Measurements from ENCODE around the gene FASN. TPM values are rescaled to one million over a fixed set of nuclear protein-coding genes. Genes with fewer than 3 reads are reported as not detected.
A peak's percentile ranks its signal among the peaks of the same experiment; 100 is the strongest.

Gene FASN
- polyA plus RNA-seq, 1 of the 3 experiments (the other 2 are of a cell fraction): 55.1 TPM

- peak; percentile 53 for DNase-seq
- H3K79me2 ChIP-seq (ENCODE audit: insufficient read depth): no peaks in the 10 kb centered on the region
- H3K9ac ChIP-seq: no peak overlapping the region
- no peak overlapping the region for H2AFZ ChIP-seq (ENCODE audit: low read depth)
- no peak overlapping the region for H3K4me3 ChIP-seq (ENCODE audit: low read depth in 2 of 2, low read length in 1 of 2)
- no peaks in the 10 kb centered on the region for H3K4me1 ChIP-seq (ENCODE audit: control insufficient read depth in 1 of 2, insufficient read depth in 2 of 2, low read depth in 1 of 2, low read length in 1 of 2)
- WGBS (ENCODE audit: low lambda C conversion rate): 95% methylated on average over 4 of the region's 4 CpGs
- POLR2A ChIA-PET: no interaction called here
- H3K27me3 ChIP-seq (ENCODE audit: insufficient read depth): no peaks in the 10 kb centered on the region
- CTCF ChIA-PET: no interaction called here
- no peaks in the 10 kb centered on the region for H3K9me3 ChIP-seq
- H3K27ac ChIP-seq (ENCODE audit: low read depth in 2 of 2, low read length in 1 of 2): no peak overlapping the region
- no peaks in the 10 kb centered on the region for H4K20me1 ChIP-seq (ENCODE audit: insufficient read depth)
- H3K4me2 ChIP-seq: no peak overlapping the region
- peaks cover 3 to 17% of the 10 kb centered on the region in 2 experiments for H3K36me3 ChIP-seq (replicated peaks in 1 of 2; ENCODE audit: control insufficient read depth in 1 of 2, insufficient read depth in 2 of 2, low read length in 1 of 2)
- TF ChIP-seq EZH2phosphoT487 (IDR thresholded peaks at IDR 0.05; ENCODE audit: borderline replicate concordance, low read depth): no peak
- TF ChIP-seq NRF1 (IDR thresholded peaks at IDR 0.05; ENCODE audit: low read depth, low read length): no peak
- no peak for TF ChIP-seq MEF2A (IDR thresholded peaks at IDR 0.05; ENCODE audit: borderline replicate concordance, low read depth)
- TF ChIP-seq, protein P1, sequence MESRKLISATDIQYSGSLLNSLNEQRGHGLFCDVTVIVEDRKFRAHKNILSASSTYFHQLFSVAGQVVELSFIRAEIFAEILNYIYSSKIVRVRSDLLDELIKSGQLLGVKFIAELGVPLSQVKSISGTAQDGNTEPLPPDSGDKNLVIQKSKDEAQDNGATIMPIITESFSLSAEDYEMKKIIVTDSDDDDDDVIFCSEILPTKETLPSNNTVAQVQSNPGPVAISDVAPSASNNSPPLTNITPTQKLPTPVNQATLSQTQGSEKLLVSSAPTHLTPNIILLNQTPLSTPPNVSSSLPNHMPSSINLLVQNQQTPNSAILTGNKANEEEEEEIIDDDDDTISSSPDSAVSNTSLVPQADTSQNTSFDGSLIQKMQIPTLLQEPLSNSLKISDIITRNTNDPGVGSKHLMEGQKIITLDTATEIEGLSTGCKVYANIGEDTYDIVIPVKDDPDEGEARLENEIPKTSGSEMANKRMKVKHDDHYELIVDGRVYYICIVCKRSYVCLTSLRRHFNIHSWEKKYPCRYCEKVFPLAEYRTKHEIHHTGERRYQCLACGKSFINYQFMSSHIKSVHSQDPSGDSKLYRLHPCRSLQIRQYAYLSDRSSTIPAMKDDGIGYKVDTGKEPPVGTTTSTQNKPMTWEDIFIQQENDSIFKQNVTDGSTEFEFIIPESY (IDR thresholded peaks at IDR 0.05; ENCODE audit: borderline replicate concordance, low read depth): no peak
- TF ChIP-seq FOXM1 (IDR thresholded peaks at IDR 0.05; ENCODE audit: low read depth): no peak
- TF ChIP-seq RXRA (IDR thresholded peaks at IDR 0.05; ENCODE audit: borderline replicate concordance, low read depth): no peak
- TF ChIP-seq MXI1 (IDR thresholded peaks at IDR 0.05; ENCODE audit: low read depth, low read length): no peak
- no peak for TF ChIP-seq SMC3 (IDR thresholded peaks at IDR 0.05; ENCODE audit: low read depth, low read length)
- peak; percentile 41 for TF ChIP-seq CTCF (IDR thresholded peaks at IDR 0.05)
- H3K9me2 ChIP-seq: no peaks in the 10 kb centered on the region
- H3F3A ChIP-seq (replicated peaks; ENCODE audit: insufficient read depth): no peaks in the 10 kb centered on the region
These were observed 31.1 kb upstream of the FASN start for GRCh38 chr17:82129095-82129494.

DNA sequence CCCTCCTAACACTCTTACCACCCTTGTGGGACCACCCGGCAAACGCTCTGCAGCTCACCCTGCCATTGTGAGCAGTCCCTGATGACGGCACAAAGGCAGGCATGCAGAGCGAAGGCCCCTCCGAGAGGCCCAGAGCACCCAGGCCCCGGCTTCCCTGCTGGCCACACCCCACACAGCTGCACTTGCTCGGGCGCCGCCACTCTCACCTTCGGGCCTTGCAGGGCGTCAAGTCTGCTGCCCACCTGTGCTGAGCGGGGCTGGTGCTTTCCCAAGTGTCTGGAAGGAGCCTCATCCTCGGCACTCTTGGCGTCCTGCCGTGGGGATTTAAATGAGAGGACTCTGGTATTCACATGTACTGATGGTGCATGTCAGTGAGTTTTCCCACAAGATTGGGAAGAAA is 30.3 kb upstream of the FASN start:
- H4K20me1 ChIP-seq (ENCODE audit: insufficient read depth): no peaks in the 10 kb centered on the region
- no peaks in the 10 kb centered on the region for H3K9me2 ChIP-seq
- no peak overlapping the region for H3K4me3 ChIP-seq (ENCODE audit: low read depth in 2 of 2, low read length in 1 of 2)
- H3K9ac ChIP-seq: no peak overlapping the region
- H3K9me3 ChIP-seq: no peaks in the 10 kb centered on the region
- 0 out of 2 replicates have a peak, but pooled peaks cover 3% of the 10 kb centered on the region for H3K79me2 ChIP-seq (ENCODE audit: insufficient read depth)
- H2AFZ ChIP-seq (ENCODE audit: low read depth): no peak overlapping the region
- no peak overlapping the region for H3K27ac ChIP-seq (ENCODE audit: low read depth in 2 of 2, low read length in 1 of 2)
- POLR2A ChIA-PET: no interaction called here
- 80% methylated on average over 5 of the region's 15 CpGs for WGBS (ENCODE audit: low lambda C conversion rate)
- H3K27me3 ChIP-seq (ENCODE audit: insufficient read depth): no peaks in the 10 kb centered on the region
- peak; percentile 18 for DNase-seq
- no peaks in the 10 kb centered on the region for H3F3A ChIP-seq (replicated peaks; ENCODE audit: insufficient read depth)
- no peak overlapping the region for H3K4me2 ChIP-seq
- H3K4me1 ChIP-seq (ENCODE audit: control insufficient read depth in 1 of 2, insufficient read depth in 2 of 2, low read depth in 1 of 2, low read length in 1 of 2): no peaks in the 10 kb centered on the region
- peaks cover 6 to 22% of the 10 kb centered on the region in 2 experiments for H3K36me3 ChIP-seq (replicated peaks in 1 of 2; ENCODE audit: control insufficient read depth in 1 of 2, insufficient read depth in 2 of 2, low read length in 1 of 2)
- CTCF ChIA-PET: interaction anchor here (1.0 to 1.4 kb wide), 2 partner anchors 22 to 91 kb away, joined by 3 read pairs; partner anchors contain the start of gene DCXR
- TF ChIP-seq USF2 (IDR thresholded peaks at IDR 0.05; ENCODE audit: borderline replicate concordance, low read depth, low read length) (no peak), TEAD4 (IDR thresholded peaks at IDR 0.05; ENCODE audit: borderline replicate concordance, insufficient read depth) (no peak), FOXM1 (IDR thresholded peaks at IDR 0.05; ENCODE audit: low read depth) (no peak), TAF1 (IDR thresholded peaks at IDR 0.05; ENCODE audit: borderline replicate concordance, low read depth, low read length) (no peak), YY1 (IDR thresholded peaks at IDR 0.05; ENCODE audit: low read depth) (no peak), RAD21 (IDR thresholded peaks at IDR 0.05; ENCODE audit: low read length) (no peak), NFIC (IDR thresholded peaks at IDR 0.05; ENCODE audit: borderline replicate concordance) (no peak), EP300 (IDR thresholded peaks at IDR 0.05; ENCODE audit: borderline replicate concordance in 1 of 2, low read depth in 1 of 2, low read length in 1 of 2) (no peak), FOXJ3 (CRISPR knock-in tag; IDR thresholded peaks at IDR 0.05) (no peak), FOSL2 (IDR thresholded peaks at IDR 0.05; ENCODE audit: borderline replicate concordance, low read depth) (no peak), CTCF (IDR thresholded peaks at IDR 0.05) (no peak), TCF12 (IDR thresholded peaks at IDR 0.05) (no peak), SIN3A (IDR thresholded peaks at IDR 0.05; ENCODE audit: borderline replicate concordance, low read depth, low read length) (no peak), JUND (IDR thresholded peaks at IDR 0.05) (no peak), MXI1 (IDR thresholded peaks at IDR 0.05; ENCODE audit: low read depth, low read length) (no peak), ELF1 (IDR thresholded peaks at IDR 0.05) (no peak), GABPA (IDR thresholded peaks at IDR 0.05; ENCODE audit: low read depth) (no peak)
